K562 (cell line): ENCODE measurements around the gene TMIGD1. TPM values are rescaled to one million over a fixed set of nuclear protein-coding genes. Genes with fewer than 3 reads are reported as not detected.

Experiments
- ATAC-seq: fragments of 200-7000 bp; cut with Tn5 transposase; 3 replicates; pipeline ENCODE4 v1.9.1; 2020; ENCODE audit warnings: moderate library complexity
- BruUV-seq: library from RNA; stranded (reverse); fragments of 400-500 nt; replicated peaks from 2 replicates; lab custom pipeline; 2021; lab: Mats Ljungman, UMichigan
- CTCF ChIA-PET: fragments of 300-600 bp; formaldehyde crosslinking; extraction: SDS; loops from one replicate; lab custom pipeline; 2021; ENCODE audit warnings: low intra/inter-chr PET ratio; lab: Yijun Ruan, JAX
- POLR2A ChIA-PET: fragments of 300-600, 350-650 bp; sonication (Branson Sonifier 250); formaldehyde crosslinking; extraction: SDS; loops from one replicate; lab custom pipeline; 2021; ENCODE audit warnings: antibody characterized with exemption, inconsistent platforms; lab: Yijun Ruan, JAX
- DNase-seq, 4 experiments: peaks; one replicate each; pipeline versions ENCODE4 v3.0.0 to v3.0.0-alpha.2; 2011 to 2018; ENCODE audit warnings: low spot score in 3 of 4, mixed read lengths in 3 of 4; ENCODE audit errors: extremely low read depth in 1 of 4
- FAIRE-seq: peaks from 2 replicates; lab custom pipeline; 2011; peaks lifted over from hg19 to GRCh38; lab: Jason Lieb, UNC
- H2AFZ ChIP-seq: 2 replicates; pipeline ENCODE4 v1.6.0; 2011; ENCODE audit warnings: low read depth, low read length, control low read depth, inconsistent platforms
- H3K27ac ChIP-seq: fragments of 200-600 bp; 3 replicates; pipeline ENCODE4 v1.8.0; 2011; ENCODE audit warnings: low read depth, mild to moderate bottlenecking, control low read depth, inconsistent platforms, low read length, moderate library complexity, mixed read lengths; ENCODE audit errors: extremely low read depth
- H3K27me3 ChIP-seq, 2 experiments: fragments of 300-600 bp in 1 of 2; 2 replicates in 1 of 2; 3 replicates in 1 of 2; pipeline versions ENCODE4 v1.6.0 to v1.8.0; 2011; ENCODE audit warnings: inconsistent platforms in 2 of 2, low read length in 2 of 2, mild to moderate bottlenecking in 1 of 2, mixed read lengths in 1 of 2, moderate library complexity in 1 of 2; ENCODE audit not compliant: control insufficient read depth in 2 of 2, insufficient read depth in 2 of 2
- H3K36me3 ChIP-seq: fragments of 300-600 bp; 3 replicates; pipeline ENCODE4 v1.8.0; 2011; ENCODE audit warnings: mild to moderate bottlenecking, low read length, inconsistent platforms; ENCODE audit not compliant: control insufficient read depth, insufficient read depth
- H3K4me1 ChIP-seq, 2 experiments: fragments of 200-600 bp in 1 of 2; replicated peaks in 1 of 2; 2 replicates in 1 of 2; 3 replicates in 1 of 2; pipeline versions ENCODE4 v1.5.1 to v1.8.0; 2011; ENCODE audit warnings: inconsistent platforms in 2 of 2, low read length in 2 of 2, mild to moderate bottlenecking in 1 of 2, mixed read lengths in 1 of 2, moderate library complexity in 1 of 2; ENCODE audit not compliant: control insufficient read depth in 2 of 2, insufficient read depth in 2 of 2
- H3K4me2 ChIP-seq: 2 replicates; pipeline ENCODE4 v1.6.1; 2011; ENCODE audit warnings: low read length, control low read depth, inconsistent platforms, mixed read lengths; ENCODE audit not compliant: insufficient read depth
- H3K4me3 ChIP-seq: fragments of 200-600 bp; sonication (generic), shearing (Covaris generic); 2 replicates; pipeline ENCODE4 v1.5.1; 2016; ENCODE audit warnings: control low read depth, inconsistent platforms
- H3K79me2 ChIP-seq: fragments of 200-600 bp; 3 replicates; pipeline ENCODE4 v1.8.0; 2011; ENCODE audit warnings: low read length, inconsistent platforms; ENCODE audit not compliant: control insufficient read depth, insufficient read depth
- H3K9ac ChIP-seq, 2 experiments: 2 replicates each; pipeline versions ENCODE4 v1.6.0 to v1.6.1; 2011; ENCODE audit warnings: low read depth in 2 of 2, low read length in 2 of 2, control low read depth in 1 of 2, inconsistent platforms in 1 of 2, mild to moderate bottlenecking in 1 of 2, mixed read lengths in 1 of 2; ENCODE audit not compliant: insufficient read depth in 1 of 2
- H3K9me1 ChIP-seq: one replicate; pipeline ENCODE4 v1.6.0; 2011; ENCODE audit warnings: inconsistent platforms, mild to moderate bottlenecking, low read length, moderate library complexity; ENCODE audit not compliant: control insufficient read depth, insufficient read depth
- H3K9me3 ChIP-seq: replicated peaks from 2 replicates; pipeline ENCODE4 v1.5.1; 2011; ENCODE audit warnings: low read depth, low read length, inconsistent platforms; ENCODE audit not compliant: control insufficient read depth, insufficient read depth
- H4K20me1 ChIP-seq: replicated peaks from 2 replicates; pipeline ENCODE4 v1.6.1; 2011; ENCODE audit warnings: low read length, inconsistent platforms, mixed read lengths; ENCODE audit not compliant: control insufficient read depth, insufficient read depth
- CREB3L1 ChIP-seq: fragments of 450-650 bp; IDR thresholded peaks from 2 replicates; pipeline ENCODE4 v1.6.1; 2014; ENCODE audit warnings: low read depth, mild to moderate bottlenecking, moderate library complexity, borderline replicate concordance
- FOSL1 ChIP-seq: fragments of 200-800 bp; sonication (Bioruptor generic); conservative IDR thresholded peaks from 2 replicates; pipeline ENCODE4 v1.6.1; 2016; ENCODE audit warnings: missing genetic modification characterization, missing compliant biosample characterization
- KDM5B ChIP-seq: fragments of 200-600 bp; sonication (generic); IDR thresholded peaks from 2 replicates; pipeline ENCODE4 v1.6.1; 2012; ENCODE audit warnings: low read depth, mild to moderate bottlenecking, moderate library complexity, low read length, control low read depth, inconsistent platforms; ENCODE audit not compliant: insufficient replicate concordance
- NONO ChIP-seq, 2 experiments: fragments of 200-400 bp in 1 of 2; fragments of 450-650 bp in 1 of 2; formaldehyde crosslinking in 1 of 2; IDR thresholded peaks; 2 replicates each; pipeline ENCODE4 v1.6.1; 2017; ENCODE audit warnings: low read depth in 2 of 2, mild to moderate bottlenecking in 2 of 2, moderate library complexity in 2 of 2, low read length in 1 of 2
- SIN3B ChIP-seq: fragments of 450-650 bp; IDR thresholded peaks from 2 replicates; pipeline ENCODE4 v1.6.1; 2017; ENCODE audit warnings: low read depth, mild to moderate bottlenecking, moderate library complexity
- SOX6 ChIP-seq: fragments of 450-650 bp; IDR thresholded peaks from 2 replicates; pipeline ENCODE4 v1.6.1; 2014; ENCODE audit warnings: mild to moderate bottlenecking
- TAF1 ChIP-seq: IDR thresholded peaks from 2 replicates; pipeline ENCODE4 v1.6.1; 2011; ENCODE audit warnings: mild to moderate bottlenecking, low read length, moderate library complexity; ENCODE audit not compliant: insufficient read depth, control insufficient read depth, severe bottlenecking; ENCODE audit errors: extremely low read depth
- TAF9B ChIP-seq: fragments of 450-650 bp; IDR thresholded peaks from 2 replicates; pipeline ENCODE4 v1.6.1; 2018; ENCODE audit warnings: mild to moderate bottlenecking; ENCODE audit not compliant: partially characterized antibody
- TRIM24 ChIP-seq, 2 experiments: fragments of 450-650 bp; IDR thresholded peaks; 2 replicates each; pipeline ENCODE4 v1.6.1; 2016
- ZBTB11 ChIP-seq, 3 experiments: fragments of 200-800 bp in 1 of 3; fragments of 250-450 bp in 1 of 3; fragments of 450-650 bp in 1 of 3; sonication (Bioruptor Pico) in 1 of 3; sonication (Bioruptor generic) in 1 of 3; formaldehyde crosslinking in 1 of 3; IDR thresholded peaks; 2 replicates each; pipeline versions ENCODE4 v1.6.1 to v1.8.0; 2016 to 2022; ENCODE audit warnings: mild to moderate bottlenecking in 2 of 3, missing genetic modification characterization in 2 of 3, missing compliant biosample characterization in 1 of 3, moderate library complexity in 1 of 3
- ZNF23 ChIP-seq: fragments of 250-450 bp; sonication (Bioruptor Pico); IDR thresholded peaks from 2 replicates; pipeline ENCODE4 v1.4.0; 2020; ENCODE audit warnings: mild to moderate bottlenecking
- ZNF583 ChIP-seq: fragments of 250-450 bp; sonication (Bioruptor Pico); IDR thresholded peaks from 2 replicates; pipeline ENCODE4 v1.4.0; 2020
- WGBS: fragments of 100-300 bp; shearing (Covaris generic); methylation state at CpG from one replicate; pipeline ENCODE4 v1.1.6; 2016; ENCODE audit warnings: low coverage, mixed read lengths; ENCODE audit not compliant: insufficient coverage; ENCODE audit errors: missing lambda C conversion rate; 5-methylcytosine and 5-hydroxymethylcytosine counted together
- in situ Hi-C: fragments of 300-500 bp; cut with MboI; formaldehyde crosslinking; loops from 4 replicates; pipeline ENCODE4 v1.15.0; 2018; ENCODE audit warnings: inconsistent platforms, mixed read lengths
- intact Hi-C: fragments of 100-400 bp; cut with micrococcal nuclease; formaldehyde crosslinking; loops from 2 replicates; pipeline ENCODE4 v1.14.2; 2022
- polyA plus RNA-seq, 8 experiments: library from polyadenylated mRNA; depleted of rRNA in 4 of 8; stranded (reverse) in 5 of 8; unstranded in 3 of 8; fragments of >200 nt; fragmentation: Nextera tagmentation in 2 of 8; fragmentation: Illumina TruSeq in 1 of 8; extraction: Ambion mirVana in 2 of 8; extraction: Trizol in 1 of 8; gene quantifications; 2 replicates each; pipeline versions ENCODE4 v1.2.1 to v1.2.3, GENCODE V29; 2011 to 2014; ENCODE audit warnings: inconsistent platforms in 1 of 8, missing spikeins in 1 of 8
- total RNA-seq, 7 experiments: library from RNA; depleted of rRNA in 6 of 7; stranded (reverse); fragments of >200 nt in 6 of 7; fragmentation: Illumina TruSeq in 2 of 7; extraction: Trizol in 2 of 7; gene quantifications; 2 replicates each; pipeline versions ENCODE4 v1.2.1 to v1.2.3, GENCODE V29; 2011 to 2021; ENCODE audit warnings: low replicate concordance in 1 of 7
- TF ChIP-seq, protein P1 (sequence below): fragments of 450-650 bp; formaldehyde crosslinking; IDR thresholded peaks from 2 replicates; pipeline ENCODE4 v1.4.0; 2020; ENCODE audit warnings: mild to moderate bottlenecking, moderate library complexity

The TMIGD1 gene
- total and polyA plus RNA-seq, 9 of the 15 experiments (the other 6 are each of a cell fraction or from before 2014, with no cell fraction given) = not detected

DNA sequence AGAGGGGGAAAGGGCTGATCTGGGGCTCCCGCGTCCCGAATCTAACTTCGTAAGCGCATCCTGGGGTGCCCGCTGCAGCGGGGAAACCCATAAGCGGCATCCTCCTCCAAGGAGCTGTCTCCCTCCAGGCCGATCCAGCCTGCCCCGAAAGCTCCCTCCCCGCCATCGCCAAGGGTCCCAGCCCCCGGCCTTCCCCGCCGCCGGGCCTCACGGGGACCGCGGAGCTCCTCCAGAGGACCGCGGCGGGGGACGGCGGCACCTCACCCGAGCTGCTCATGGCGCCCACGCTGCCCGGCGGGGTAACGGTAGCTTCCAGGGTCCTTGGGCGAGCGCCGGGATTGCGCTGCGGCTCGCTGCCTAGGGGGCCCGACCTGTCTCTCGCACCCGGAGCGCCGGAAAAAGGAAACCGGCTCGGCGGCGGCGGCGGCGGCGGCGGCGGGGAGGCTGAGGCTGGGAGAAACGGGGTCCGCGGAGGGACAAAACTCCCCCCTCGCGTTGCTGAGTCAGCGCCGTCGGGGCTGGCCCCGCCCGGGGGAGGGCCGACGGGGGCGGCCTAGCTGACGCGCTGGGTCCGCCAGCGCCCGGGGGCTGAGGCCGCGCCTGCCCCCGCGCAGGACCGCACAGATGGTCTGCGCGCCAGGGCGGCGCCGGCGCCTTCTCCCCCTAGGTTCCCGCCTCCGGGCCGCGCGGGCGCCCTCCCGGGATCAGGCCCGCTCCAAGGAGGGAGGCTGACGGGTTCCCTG, 42.1 kb downstream of the TMIGD1 start, which contains the start of gene BLMH:
BLMH (minus strand) TSS at position 402 of the 743 bp plus-strand sequence; CDS start at position 277, 125 bp downstream.
- peak within 1 kb of the TSS; percentile 97 for H3K4me2 ChIP-seq
- POLR2A ChIA-PET = interaction anchor here (0.6 to 1.5 kb wide), 6 partner anchors 9 to 175 kb away, joined by 3 to 7 read pairs (median 4); partner anchors contain the start of gene NSRP1
- FAIRE-seq (no peak), ATAC-seq (peak; percentile 96), DNase-seq (peak; percentile 89 to 97 (median 96))
- H3K9me3 ChIP-seq = no peaks in the 10 kb centered on the region
- CTCF ChIA-PET = no interaction called here
- peak within 1 kb of the TSS; percentile 95 for H2AFZ ChIP-seq
- under 1% methylated on average over 48 of the region's 89 CpGs for WGBS
- H4K20me1 ChIP-seq = no peaks in the 10 kb centered on the region
- H3K9me1 ChIP-seq = no peaks in the 10 kb centered on the region
- peaks cover 37% of the 10 kb centered on the region for H3K36me3 ChIP-seq
- H3K9ac ChIP-seq = peak within 1 kb of the TSS; percentile 86 to 94
- H3K79me2 ChIP-seq = peaks cover 32% of the 10 kb centered on the region
- in situ Hi-C loops = no loop called here
- intact Hi-C loops = no loop called here
- H3K27me3 ChIP-seq = no peaks in the 10 kb centered on the region
- H3K4me1 ChIP-seq = peaks cover 9 to 11% of the 10 kb centered on the region in 2 experiments; a peak in 4 of 5 replicates
- TSS peak; percentile 63 for BruUV-seq
- peak within 1 kb of the TSS; percentile 94 for H3K4me3 ChIP-seq
- peak within 1 kb of the TSS; percentile 82 for H3K27ac ChIP-seq
- 0 out of 2 replicates have a peak, but pooled peaks have one; percentile 68 for TF ChIP-seq SIN3B
- peak in 1 of 3 experiments; percentile 50; a peak in 1 of 6 replicates for TF ChIP-seq ZBTB11 (CRISPR knock-in tag; IDR thresholded peaks at IDR 0.05)
- peak; percentile 87 for TF ChIP-seq FOSL1
- TF ChIP-seq TAF1 = peak; percentile 25
- TF ChIP-seq TRIM24 (IDR thresholded peaks at IDR 0.05) = no peak
- 0 out of 2 replicates have a peak, but pooled peaks have one; percentile 40 for TF ChIP-seq ZNF583
- TF ChIP-seq SOX6 = peak; percentile 33; the same call in 1 of the 2 replicates
- TF ChIP-seq TAF9B = peak; percentile 30
- TF ChIP-seq ZNF23 (CRISPR knock-in tag) = no peak
- TF ChIP-seq CREB3L1 = peak; percentile 56; the same call in 1 of the 2 replicates
- TF ChIP-seq KDM5B = no peak
- TF ChIP-seq, protein P1, sequence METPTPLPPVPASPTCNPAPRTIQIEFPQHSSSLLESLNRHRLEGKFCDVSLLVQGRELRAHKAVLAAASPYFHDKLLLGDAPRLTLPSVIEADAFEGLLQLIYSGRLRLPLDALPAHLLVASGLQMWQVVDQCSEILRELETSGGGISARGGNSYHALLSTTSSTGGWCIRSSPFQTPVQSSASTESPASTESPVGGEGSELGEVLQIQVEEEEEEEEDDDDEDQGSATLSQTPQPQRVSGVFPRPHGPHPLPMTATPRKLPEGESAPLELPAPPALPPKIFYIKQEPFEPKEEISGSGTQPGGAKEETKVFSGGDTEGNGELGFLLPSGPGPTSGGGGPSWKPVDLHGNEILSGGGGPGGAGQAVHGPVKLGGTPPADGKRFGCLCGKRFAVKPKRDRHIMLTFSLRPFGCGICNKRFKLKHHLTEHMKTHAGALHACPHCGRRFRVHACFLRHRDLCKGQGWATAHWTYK (CRISPR knock-in tag) = 0 out of 2 replicates have a peak, but pooled peaks have one; percentile 25
- peak; percentile 14 to 81; a peak in 3 of 4 replicates for TF ChIP-seq NONO (IDR thresholded peaks at IDR 0.05; ENCODE audit: low read depth in 2 of 2, low read length in 1 of 2)
